SK-N-MC (cell line): ENCODE data around the gene PCK2.
A peak's percentile ranks its signal among the peaks of the same experiment; 100 is the strongest.

Experiments used
- DNase-seq: peaks from one replicate; pipeline ENCODE4 v3.0.0-alpha.2; 2011; ENCODE audit warnings: low read depth, low spot score
- H3K27ac ChIP-seq: fragments of 200-600 bp; sonication (generic); 2 replicates; pipeline ENCODE4 v1.5.1; 2016; ENCODE audit warnings: mixed run types
- H3K36me3 ChIP-seq: fragments of 200-600 bp; sonication (generic); 2 replicates; pipeline ENCODE4 v1.6.1; 2017; ENCODE audit warnings: antibody characterized with exemption, low read length, mixed read lengths; ENCODE audit not compliant: insufficient read depth
- H3K4me3 ChIP-seq: fragments of 200-600 bp; sonication (generic); 2 replicates; pipeline ENCODE4 v1.5.1; 2016
- H3K9ac ChIP-seq: fragments of 200-600 bp; sonication (generic); 2 replicates; pipeline ENCODE4 v1.8.0; 2017; ENCODE audit warnings: mixed run types, mixed read lengths; ENCODE audit not compliant: insufficient read length
- H3K9me3 ChIP-seq: fragments of 200-600 bp; sonication (generic); 2 replicates; pipeline ENCODE4 v1.6.1; 2017; ENCODE audit warnings: low read depth, mild to moderate bottlenecking, antibody characterized with exemption, low read length, moderate library complexity, mixed read lengths
- EZH2 ChIP-seq: fragments of 200-600 bp; sonication (generic); IDR thresholded peaks from one replicate; pipeline ENCODE4 v1.6.1; 2017; ENCODE audit warnings: antibody characterized with exemption
- FOXP2 ChIP-seq: optimal IDR thresholded peaks from 2 replicates; pipeline ENCODE3; 2011; ENCODE audit warnings: mild to moderate bottlenecking, moderate library complexity; ENCODE audit not compliant: insufficient read depth; ENCODE audit errors: extremely low read length, control extremely low read depth
- POLR2AphosphoS5 ChIP-seq: IDR thresholded peaks from 2 replicates; pipeline ENCODE4 v1.6.1; 2012; ENCODE audit warnings: mild to moderate bottlenecking, low read depth, low read length, borderline replicate concordance

PCK2 gene

DNA sequence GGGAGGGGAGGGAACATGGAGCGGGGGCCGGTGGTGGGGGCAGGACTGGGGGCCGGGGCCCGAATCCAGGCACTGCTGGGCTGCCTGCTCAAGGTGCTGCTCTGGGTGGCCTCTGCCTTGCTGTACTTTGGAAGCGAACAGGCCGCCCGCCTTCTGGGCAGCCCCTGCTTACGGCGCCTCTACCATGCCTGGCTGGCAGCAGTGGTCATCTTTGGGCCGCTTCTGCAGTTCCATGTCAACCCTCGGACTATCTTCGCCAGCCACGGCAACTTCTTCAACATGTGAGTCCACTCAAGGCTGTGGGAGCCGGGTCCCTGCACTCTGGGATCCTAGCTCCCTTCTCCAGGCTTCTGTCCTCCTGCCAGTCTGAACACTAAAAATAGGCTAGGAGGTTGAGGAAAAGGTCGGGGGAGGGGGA is 37.4 kb downstream of the PCK2 start:
- Histone ChIP-seq H3K9me3 (no peaks in the 10 kb centered on the region), H3K27ac (no peak overlapping the region), H3K36me3 (no peaks in the 10 kb centered on the region), H3K9ac (no peak overlapping the region), H3K4me3 (no peak overlapping the region)
- DNase-seq, result no peak
- TF ChIP-seq FOXP2 (no peak), EZH2 (no peak), POLR2AphosphoS5 (no peak)

DNA sequence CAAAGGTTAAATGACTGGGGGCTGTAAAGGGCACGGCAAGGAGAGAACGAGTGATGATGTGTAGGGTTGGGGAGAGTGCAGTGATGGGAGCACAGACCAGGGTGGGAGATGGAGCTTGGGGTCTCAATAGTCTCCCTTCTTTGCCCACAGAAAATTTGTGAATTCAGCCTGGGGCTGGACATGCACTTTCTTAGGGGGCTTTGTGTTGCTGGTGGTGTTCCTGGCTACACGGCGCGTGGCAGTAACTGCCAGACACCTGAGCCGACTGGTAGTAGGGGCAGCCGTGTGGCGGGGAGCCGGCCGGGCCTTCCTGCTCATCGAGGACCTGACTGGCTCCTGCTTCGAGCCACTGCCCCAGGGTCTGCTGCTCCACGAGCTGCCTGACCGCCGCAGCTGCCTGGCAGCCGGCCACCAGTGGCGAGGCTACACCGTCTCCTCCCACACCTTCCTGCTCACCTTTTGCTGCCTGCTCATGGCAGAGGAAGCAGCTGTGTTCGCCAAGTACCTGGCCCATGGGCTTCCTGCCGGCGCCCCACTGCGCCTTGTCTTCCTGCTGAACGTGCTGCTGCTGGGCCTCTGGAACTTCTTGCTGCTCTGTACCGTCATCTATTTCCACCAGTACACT is 38.1 kb downstream of the PCK2 start:
- Histone ChIP-seq H3K9ac (no peak overlapping the region), H3K9me3 (no peaks in the 10 kb centered on the region), H3K36me3 (no peaks in the 10 kb centered on the region), H3K4me3 (no peak overlapping the region), H3K27ac (no peak overlapping the region)
- TF ChIP-seq POLR2AphosphoS5 (no peak), FOXP2 (no peak), EZH2 (no peak)
- no peak for DNase-seq

DNA sequence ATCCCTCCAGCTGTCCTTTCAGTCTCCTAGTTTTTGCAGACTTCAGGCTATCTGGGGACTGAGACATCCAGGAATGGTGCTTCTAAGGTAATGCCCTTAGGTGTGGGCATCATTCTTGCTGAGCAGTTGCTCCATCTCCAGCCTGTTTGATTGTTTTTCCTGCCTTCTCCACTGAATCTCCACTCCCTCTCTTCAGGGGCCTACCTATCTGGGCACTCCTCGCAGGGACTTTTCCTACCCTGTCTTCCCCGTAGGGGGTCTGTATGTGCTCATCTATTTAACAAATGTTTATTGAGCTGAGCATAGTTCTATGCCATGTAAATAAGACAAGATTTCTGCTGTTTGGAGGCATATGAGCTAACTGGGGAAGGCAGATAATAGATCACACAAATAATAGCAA is 38.9 kb downstream of the PCK2 start:
- H3K4me3 ChIP-seq, result no peak overlapping the region
- H3K9ac ChIP-seq, result no peak overlapping the region
- no peaks in the 10 kb centered on the region for H3K9me3 ChIP-seq
- DNase-seq, result no peak
- no peak overlapping the region for H3K27ac ChIP-seq
- TF ChIP-seq POLR2AphosphoS5 (no peak), FOXP2 (no peak), EZH2 (no peak)
- H3K36me3 ChIP-seq, result peaks cover under 1% of the 10 kb centered on the region; the same call in 1 of the 2 replicates

- H3K4me3 ChIP-seq, result no peak overlapping the region
- H3K27ac ChIP-seq, result no peak overlapping the region
- H3K9ac ChIP-seq, result no peak overlapping the region
- TF ChIP-seq POLR2AphosphoS5, result no peak
- TF ChIP-seq EZH2, result no peak
- TF ChIP-seq FOXP2, result no peak
- no peak for DNase-seq
- H3K9me3 ChIP-seq, result no peaks in the 10 kb centered on the region
- peaks cover 8% of the 10 kb centered on the region for H3K36me3 ChIP-seq
Measured at GRCh38 chr14:24133735-24134134, 39.6 kb downstream of the PCK2 start.

GRCh38 chr14:24135584-24135833 is 41.4 kb downstream of the PCK2 start:
- H3K27ac ChIP-seq, result no peak overlapping the region
- TF ChIP-seq POLR2AphosphoS5 (no peak), EZH2 (no peak), FOXP2 (no peak)
- no peak overlapping the region for H3K9ac ChIP-seq
- peak overlapping the region; percentile 94 for H3K4me3 ChIP-seq
- H3K9me3 ChIP-seq, result no peaks in the 10 kb centered on the region
- DNase-seq, result no peak
- peaks cover 19% of the 10 kb centered on the region for H3K36me3 ChIP-seq

- H3K9me3 ChIP-seq, result no peaks in the 10 kb centered on the region
- peak within 1 kb of the TSS; percentile 94 for H3K4me3 ChIP-seq
- peak within 1 kb of the TSS; percentile 84 for H3K9ac ChIP-seq
- peaks cover 19% of the 10 kb centered on the region for H3K36me3 ChIP-seq
- TF ChIP-seq EZH2, result no peak
- TF ChIP-seq FOXP2, result peak; percentile 77
- TF ChIP-seq POLR2AphosphoS5, result peak; percentile 71; the same call in 1 of the 2 replicates
- DNase-seq, result no peak
- no peak within 1 kb of the TSS for H3K27ac ChIP-seq
Measured at GRCh38 chr14:24135834-24136683, 41.9 kb downstream of the PCK2 start, which contains the start of gene PSME1. PSME1 (plus strand) TSS chr14:24136194; CDS start chr14:24136263, 69 bp downstream.

GRCh38 chr14:24136684-24137528 is 42.8 kb downstream of the PCK2 start:
- no peak for TF ChIP-seq POLR2AphosphoS5
- Histone ChIP-seq H3K9me3 (no peaks in the 10 kb centered on the region), H3K36me3 (peaks cover 19% of the 10 kb centered on the region), H3K4me3 (peak overlapping the region; percentile 94), H3K27ac (no peak overlapping the region), H3K9ac (peak overlapping the region; percentile 84)
- DNase-seq, result no peak

GRCh38 chr14:24137529-24138395 is 43.7 kb downstream of the PCK2 start:
- no peak overlapping the region for H3K4me3 ChIP-seq
- no peak overlapping the region for H3K9ac ChIP-seq
- no peak for DNase-seq
- H3K9me3 ChIP-seq, result no peaks in the 10 kb centered on the region
- H3K27ac ChIP-seq, result no peak overlapping the region
- no peak for TF ChIP-seq FOXP2
- no peak; the same call in 1 of the 2 replicates for TF ChIP-seq POLR2AphosphoS5
- TF ChIP-seq EZH2, result no peak
- peaks cover 19% of the 10 kb centered on the region for H3K36me3 ChIP-seq
